Transverse colon (tissue), 4 donors: ENCODE measurements around the gene ONECUT3. TPM values are rescaled to one million over a fixed set of nuclear protein-coding genes. Genes with fewer than 3 reads are reported as not detected.

Source experiments
- DNase-seq: peaks from one replicate; pipeline ENCODE4 v3.0.0-alpha.2; 2019
- H3K27ac ChIP-seq, 4 donors: fragments of 200-600 bp; sonication (generic); 2 replicates each; pipeline ENCODE4 v1.5.1; 2016 to 2018; ENCODE audit warnings: inconsistent platforms in 4 of 4
- H3K27me3 ChIP-seq: fragments of 200-600 bp; sonication (generic); 2 replicates; pipeline ENCODE4 v1.5.1; 2017; ENCODE audit warnings: inconsistent platforms
- H3K36me3 ChIP-seq, 4 donors: fragments of 200-600 bp; sonication (generic); 2 replicates each; pipeline ENCODE4 v1.5.1; 2017 to 2019; ENCODE audit warnings: inconsistent platforms in 4 of 4
- H3K4me1 ChIP-seq, 4 donors: fragments of 200-600 bp; sonication (generic); 2 replicates each; pipeline ENCODE4 v1.5.1; 2017 to 2020; ENCODE audit warnings: inconsistent platforms in 4 of 4
- H3K4me3 ChIP-seq, 4 donors: fragments of 200-600 bp; sonication (generic); 1 replicate in 1 of 4; 2 replicates in 3 of 4; pipeline versions ENCODE4 v1.5.1 to v1.6.1; 2017 to 2019; ENCODE audit warnings: inconsistent platforms in 4 of 4
- H3K9me3 ChIP-seq, 2 donors: fragments of 200-600 bp; sonication (generic); 2 replicates each; pipeline ENCODE4 v1.5.1; 2017 to 2019; ENCODE audit warnings: inconsistent platforms in 2 of 2
- CTCF ChIP-seq, 5 experiments: fragments of 200-600 bp in 3 of 5; fragments of 450-650 bp in 2 of 5; sonication (generic) in 3 of 5; IDR thresholded peaks; 1 replicate in 2 of 5; 2 replicates in 3 of 5; pipeline ENCODE4 v1.5.1; 2016 to 2017; ENCODE audit warnings: antibody characterized with exemption in 5 of 5, inconsistent platforms in 3 of 5, mild to moderate bottlenecking in 2 of 5, moderate library complexity in 1 of 5
- EP300 ChIP-seq: sonication (generic); formaldehyde crosslinking; IDR thresholded peaks from one replicate; pipeline ENCODE4 v1.6.1; 2017; ENCODE audit warnings: antibody characterized with exemption, low read depth
- POLR2A ChIP-seq: fragments of 450-650 bp; IDR thresholded peaks from one replicate; pipeline ENCODE4 v1.6.1; 2016; ENCODE audit warnings: antibody characterized with exemption, mild to moderate bottlenecking, moderate library complexity
- POLR2AphosphoS5 ChIP-seq, 3 donors: sonication (generic); formaldehyde crosslinking; IDR thresholded peaks; one replicate each; pipeline ENCODE4 v1.6.1; 2016; ENCODE audit warnings: antibody characterized with exemption in 3 of 3
- WGBS, 2 donors: methylation state at CpG; one replicate each; pipeline ENCODE4 v1.1.5; 2018; ENCODE audit warnings: low coverage in 1 of 2; 5-methylcytosine and 5-hydroxymethylcytosine counted together
- in situ Hi-C, 4 donors: fragments of 200-750 bp; cut with MboI; loops; one replicate each; pipeline versions ENCODE4 v1.15.0 to v1.15.1; 2017; ENCODE audit warnings: low sequenced_read_pairs in 3 of 4, low pct_ligation_motif_present in 1 of 4, low pct_unique_long_range_greater_than_20kb in 1 of 4
- intact Hi-C: fragments of 100-400 bp; cut with DNase I; formaldehyde crosslinking; loops from one replicate; pipeline ENCODE4 v1.15.1; 2023; ENCODE audit warnings: low total_unique reads
- total RNA-seq, 4 donors: library from RNA; depleted of rRNA; stranded (reverse); fragments of >200 nt; gene quantifications; one replicate each; pipeline ENCODE4 v1.1.0, GENCODE V29; 2016

The ONECUT3 gene
- total RNA-seq, 4 donors from 2014 or later, result not detected

GRCh38 chr19:1767464-1767933, 14.2 kb downstream of the ONECUT3 start:
- H3K36me3 ChIP-seq, result no peaks in the 10 kb centered on the region
- H3K9me3 ChIP-seq, result peaks cover 10 to 13% of the 10 kb centered on the region in 2 donors
- intact Hi-C loops (loop anchor here (10.0 kb wide), 1 partner anchor 223 kb away; no protein-coding TSS in a partner anchor), in situ Hi-C loops (no loop called here)
- no peak overlapping the region for H3K27ac ChIP-seq
- no peaks in the 10 kb centered on the region for H3K4me1 ChIP-seq
- DNase-seq, result peak; percentile 46
- peaks cover 100% of the 10 kb centered on the region for H3K27me3 ChIP-seq
- no peak overlapping the region for H3K4me3 ChIP-seq
- WGBS, 2 donors, result 5% methylated on average over 11 of the region's 21 CpGs; no CpG with 5 or more reads in 1 of the 2 donors
- TF ChIP-seq CTCF (IDR thresholded peaks at IDR 0.05) (peak; percentile 91 to 97 (median 93)), POLR2A (no peak)

GRCh38 chr19:1768248-1768647, 14.9 kb downstream of the ONECUT3 start:
- H3K27me3 ChIP-seq, result peaks cover 100% of the 10 kb centered on the region
- no peaks in the 10 kb centered on the region for H3K36me3 ChIP-seq
- H3K27ac ChIP-seq, result no peak overlapping the region
- no peak overlapping the region for H3K4me3 ChIP-seq
- intact Hi-C loops (loop anchor here (10.0 kb wide), 1 partner anchor 223 kb away; no protein-coding TSS in a partner anchor), in situ Hi-C loops (no loop called here)
- H3K9me3 ChIP-seq, result peaks cover 10 to 13% of the 10 kb centered on the region in 2 donors
- no peak for TF ChIP-seq EP300
- TF ChIP-seq POLR2A, result no peak
- TF ChIP-seq CTCF (IDR thresholded peaks at IDR 0.05), result no peak
- TF ChIP-seq POLR2AphosphoS5 (IDR thresholded peaks at IDR 0.05), result no peak
- peak; percentile 20 for DNase-seq
- 21% methylated on average over 13 of the region's 13 CpGs; no CpG with 5 or more reads in 1 of the 2 donors for WGBS, 2 donors
- no peaks in the 10 kb centered on the region for H3K4me1 ChIP-seq

GRCh38 chr19:1768918-1769644, 15.8 kb downstream of the ONECUT3 start:
- Histone ChIP-seq H3K4me3 (no peak overlapping the region), H3K27me3 (peaks cover 100% of the 10 kb centered on the region), H3K27ac (no peak overlapping the region), H3K9me3 (peaks cover 10 to 13% of the 10 kb centered on the region in 2 donors), H3K36me3 (no peaks in the 10 kb centered on the region), H3K4me1 (no peaks in the 10 kb centered on the region)
- DNase-seq, result no peak
- intact Hi-C loops, result loop anchor here (10.0 kb wide), 1 partner anchor 224 kb away; no protein-coding TSS in a partner anchor
- in situ Hi-C loops, result no loop called here
- whole genome bisulfite sequencing, 2 donors, result 74 to 75% methylated on average over 5 to 9 of the region's 9 CpGs
- TF ChIP-seq POLR2A (no peak), CTCF (IDR thresholded peaks at IDR 0.05) (no peak), EP300 (no peak), POLR2AphosphoS5 (IDR thresholded peaks at IDR 0.05) (no peak)

GRCh38 chr19:1769645-1769985, 16.3 kb downstream of the ONECUT3 start:
- Histone ChIP-seq H3K9me3 (peaks cover 10 to 13% of the 10 kb centered on the region in 2 donors), H3K27ac (no peak overlapping the region), H3K4me3 (no peak overlapping the region), H3K36me3 (no peaks in the 10 kb centered on the region), H3K4me1 (no peaks in the 10 kb centered on the region), H3K27me3 (peaks cover 100% of the 10 kb centered on the region)
- intact Hi-C loops (loop anchor here (10.0 kb wide), 1 partner anchor 225 kb away; no protein-coding TSS in a partner anchor), in situ Hi-C loops (no loop called here)
- no peak for DNase-seq
- WGBS, 2 donors, result 14% methylated on average over 12 of the region's 12 CpGs; no CpG with 5 or more reads in 1 of the 2 donors
- no peak for TF ChIP-seq POLR2A
- TF ChIP-seq EP300, result no peak
- TF ChIP-seq POLR2AphosphoS5 (IDR thresholded peaks at IDR 0.05), result no peak
- no peak for TF ChIP-seq CTCF (IDR thresholded peaks at IDR 0.05)
